Breast epithelium (tissue), 4 donors: ENCODE measurements around the gene FRMD3. TPM values are rescaled to one million over a fixed set of nuclear protein-coding genes. Genes with fewer than 3 reads are reported as not detected.

Experiments used
- DNase-seq, 2 donors: peaks; one replicate each; pipeline ENCODE4 v3.0.0-alpha.2; 2019; ENCODE audit warnings: low spot score in 2 of 2
- H3K27ac ChIP-seq, 2 donors: fragments of 200-600 bp; sonication (generic) in 1 of 2; one replicate each; pipeline ENCODE4 v1.5.1; 2016 to 2019; ENCODE audit warnings: mild to moderate bottlenecking in 1 of 2
- H3K27me3 ChIP-seq, 2 donors: fragments of 200-600 bp; sonication (generic) in 1 of 2; one replicate each; pipeline versions ENCODE4 v1.5.1 to v1.6.0; 2017 to 2019; ENCODE audit warnings: control low read depth in 1 of 2, mild to moderate bottlenecking in 1 of 2
- H3K36me3 ChIP-seq: fragments of 200-600 bp; one replicate; pipeline ENCODE4 v1.5.1; 2019
- H3K4me1 ChIP-seq, 2 donors: fragments of 200-600 bp; sonication (generic); one replicate each; pipeline ENCODE4 v1.5.1; 2016 to 2019; ENCODE audit warnings: control low read depth in 1 of 2
- H3K4me3 ChIP-seq, 3 donors: fragments of 200-600 bp; sonication (generic); 1 replicate in 2 of 3; 2 replicates in 1 of 3; pipeline ENCODE4 v1.5.1; 2016 to 2019; ENCODE audit warnings: mild to moderate bottlenecking in 3 of 3, moderate library complexity in 2 of 3
- H3K9me3 ChIP-seq, 2 donors: fragments of 200-600 bp; sonication (generic) in 1 of 2; one replicate each; pipeline ENCODE4 v1.5.1; 2016 to 2019; ENCODE audit warnings: control low read depth in 1 of 2
- POLR2A ChIP-seq: fragments of 450-650 bp; IDR thresholded peaks from one replicate; pipeline ENCODE4 v1.6.1; 2016; ENCODE audit warnings: antibody characterized with exemption, mild to moderate bottlenecking, moderate library complexity
- POLR2AphosphoS5 ChIP-seq, 3 donors: sonication (generic); formaldehyde crosslinking; IDR thresholded peaks; one replicate each; pipeline ENCODE4 v1.6.1; 2017; ENCODE audit warnings: antibody characterized with exemption in 3 of 3
- intact Hi-C: fragments of 100-400 bp; cut with DNase I; formaldehyde crosslinking; loops from one replicate; pipeline ENCODE4 v1.15.1; 2023; ENCODE audit warnings: low total_unique reads
- total RNA-seq, 3 donors: library from RNA; depleted of rRNA; stranded (reverse); fragments of >200 nt; gene quantifications; one replicate each; pipeline ENCODE4 v1.1.0, GENCODE V29; 2016
- TF ChIP-seq, protein P1 (sequence below), 3 donors: fragments of 450-650 bp; IDR thresholded peaks; one replicate each; pipeline ENCODE4 v1.5.1; 2016 to 2017; ENCODE audit warnings: antibody characterized with exemption in 3 of 3, mild to moderate bottlenecking in 3 of 3, moderate library complexity in 3 of 3

FRMD3 gene
- total RNA-seq, 3 donors from 2014 or later = 6.3 to 14.1 (median 14.1) TPM

DNA sequence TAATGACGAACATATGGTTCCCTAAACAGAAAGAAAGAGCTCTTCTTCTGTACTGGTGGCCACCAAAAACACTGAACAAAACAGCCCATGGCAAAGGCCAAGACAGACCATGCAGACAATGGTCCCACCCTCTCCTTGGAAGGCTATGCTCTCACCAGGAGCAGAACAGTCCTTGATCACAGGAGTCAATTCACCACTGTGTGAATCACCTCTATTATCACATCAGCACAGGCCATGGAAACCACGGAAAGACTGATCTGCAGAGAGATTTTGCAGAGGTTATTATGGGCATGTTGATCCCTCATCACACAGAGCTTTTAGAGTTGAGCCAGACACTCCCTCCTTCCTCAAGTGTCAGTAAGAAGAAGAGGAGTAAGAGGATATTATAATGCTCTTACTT lies 341.3 kb downstream of the FRMD3 start:
- no peaks in the 10 kb centered on the region for H3K4me1 ChIP-seq
- no peak for TF ChIP-seq POLR2A
- TF ChIP-seq POLR2AphosphoS5 (IDR thresholded peaks at IDR 0.05) = no peak
- TF ChIP-seq, protein P1, sequence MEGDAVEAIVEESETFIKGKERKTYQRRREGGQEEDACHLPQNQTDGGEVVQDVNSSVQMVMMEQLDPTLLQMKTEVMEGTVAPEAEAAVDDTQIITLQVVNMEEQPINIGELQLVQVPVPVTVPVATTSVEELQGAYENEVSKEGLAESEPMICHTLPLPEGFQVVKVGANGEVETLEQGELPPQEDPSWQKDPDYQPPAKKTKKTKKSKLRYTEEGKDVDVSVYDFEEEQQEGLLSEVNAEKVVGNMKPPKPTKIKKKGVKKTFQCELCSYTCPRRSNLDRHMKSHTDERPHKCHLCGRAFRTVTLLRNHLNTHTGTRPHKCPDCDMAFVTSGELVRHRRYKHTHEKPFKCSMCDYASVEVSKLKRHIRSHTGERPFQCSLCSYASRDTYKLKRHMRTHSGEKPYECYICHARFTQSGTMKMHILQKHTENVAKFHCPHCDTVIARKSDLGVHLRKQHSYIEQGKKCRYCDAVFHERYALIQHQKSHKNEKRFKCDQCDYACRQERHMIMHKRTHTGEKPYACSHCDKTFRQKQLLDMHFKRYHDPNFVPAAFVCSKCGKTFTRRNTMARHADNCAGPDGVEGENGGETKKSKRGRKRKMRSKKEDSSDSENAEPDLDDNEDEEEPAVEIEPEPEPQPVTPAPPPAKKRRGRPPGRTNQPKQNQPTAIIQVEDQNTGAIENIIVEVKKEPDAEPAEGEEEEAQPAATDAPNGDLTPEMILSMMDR (IDR thresholded peaks at IDR 0.05) = no peak
- H3K27ac ChIP-seq = no peak overlapping the region
- intact Hi-C loops = no loop called here
- H3K27me3 ChIP-seq = no peaks in the 10 kb centered on the region
- H3K9me3 ChIP-seq = no peaks in the 10 kb centered on the region
- DNase-seq = no peak
- H3K36me3 ChIP-seq = no peaks in the 10 kb centered on the region
- no peak overlapping the region for H3K4me3 ChIP-seq

Other genes starting within 250 kb of the FRMD3 start
- 1 to 10 TPM; 4.9 to 9.0 (median 5.1) TPM for gene IDNK, start 84.7 kb upstream of the FRMD3 start, total RNA-seq
- gene UBQLN1, start 169.6 kb upstream of the FRMD3 start, total RNA-seq = 100 to 1,000 TPM; 114 to 141 (median 124) TPM